ENCODE data around the gene ATP6V0A1. TPM values are rescaled to one million over a fixed set of nuclear protein-coding genes. Genes with fewer than 3 reads are reported as not detected.

The ATP6V0A1 gene
- total RNA-seq, 2 donors from 2014 or later, result 77.6 to 93.0 TPM

DNA sequence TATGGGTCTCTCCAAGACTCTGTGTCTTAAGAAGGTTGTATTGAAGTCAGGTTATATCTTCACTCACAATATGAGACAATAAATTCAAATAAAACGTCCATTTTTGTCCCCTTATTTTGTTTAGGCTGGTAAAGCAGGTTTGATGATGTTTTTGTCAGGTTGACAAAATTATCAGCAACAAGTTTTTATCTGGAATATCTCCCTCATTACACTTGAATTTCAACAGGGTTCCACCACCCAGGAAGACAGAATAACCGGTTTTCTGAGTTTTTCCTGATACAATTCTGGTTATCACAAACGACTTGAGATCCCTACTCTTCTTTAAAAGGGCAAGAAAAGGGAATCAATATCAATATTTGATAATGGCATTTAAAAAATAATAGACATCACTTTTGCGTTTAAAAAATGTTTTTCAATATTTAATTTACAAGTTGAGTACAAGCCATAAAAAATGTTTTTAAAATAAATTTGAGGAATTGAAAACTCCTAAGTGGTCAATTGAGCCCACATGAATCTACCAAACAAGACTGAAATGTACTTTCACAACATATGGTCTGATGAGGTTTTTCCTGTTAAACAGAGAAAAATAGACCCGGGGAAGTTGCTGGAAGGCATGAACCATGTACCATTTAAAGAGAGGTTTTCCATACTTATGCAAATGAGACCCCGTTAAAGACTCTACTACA, 1.4 kb upstream of the ATP6V0A1 start:
- peak overlapping the region; percentile 87 for H3K27ac ChIP-seq
- H3K4me1 ChIP-seq, result no peaks in the 10 kb centered on the region
- no peak overlapping the region for H3K4me3 ChIP-seq
- TF ChIP-seq, protein P1, sequence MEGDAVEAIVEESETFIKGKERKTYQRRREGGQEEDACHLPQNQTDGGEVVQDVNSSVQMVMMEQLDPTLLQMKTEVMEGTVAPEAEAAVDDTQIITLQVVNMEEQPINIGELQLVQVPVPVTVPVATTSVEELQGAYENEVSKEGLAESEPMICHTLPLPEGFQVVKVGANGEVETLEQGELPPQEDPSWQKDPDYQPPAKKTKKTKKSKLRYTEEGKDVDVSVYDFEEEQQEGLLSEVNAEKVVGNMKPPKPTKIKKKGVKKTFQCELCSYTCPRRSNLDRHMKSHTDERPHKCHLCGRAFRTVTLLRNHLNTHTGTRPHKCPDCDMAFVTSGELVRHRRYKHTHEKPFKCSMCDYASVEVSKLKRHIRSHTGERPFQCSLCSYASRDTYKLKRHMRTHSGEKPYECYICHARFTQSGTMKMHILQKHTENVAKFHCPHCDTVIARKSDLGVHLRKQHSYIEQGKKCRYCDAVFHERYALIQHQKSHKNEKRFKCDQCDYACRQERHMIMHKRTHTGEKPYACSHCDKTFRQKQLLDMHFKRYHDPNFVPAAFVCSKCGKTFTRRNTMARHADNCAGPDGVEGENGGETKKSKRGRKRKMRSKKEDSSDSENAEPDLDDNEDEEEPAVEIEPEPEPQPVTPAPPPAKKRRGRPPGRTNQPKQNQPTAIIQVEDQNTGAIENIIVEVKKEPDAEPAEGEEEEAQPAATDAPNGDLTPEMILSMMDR (IDR thresholded peaks at IDR 0.05), result no peak
- H3K36me3 ChIP-seq, result peaks cover 9% of the 10 kb centered on the region
- no peaks in the 10 kb centered on the region for H3K27me3 ChIP-seq
- no peak overlapping the region for H3K9ac ChIP-seq (ENCODE audit: low read depth in 2 of 2, low read length in 2 of 2)
- DNase-seq, result no peak
- no peaks in the 10 kb centered on the region for H3K9me3 ChIP-seq
- intact Hi-C loops (cut with DNase I), result no loop called here

DNA sequence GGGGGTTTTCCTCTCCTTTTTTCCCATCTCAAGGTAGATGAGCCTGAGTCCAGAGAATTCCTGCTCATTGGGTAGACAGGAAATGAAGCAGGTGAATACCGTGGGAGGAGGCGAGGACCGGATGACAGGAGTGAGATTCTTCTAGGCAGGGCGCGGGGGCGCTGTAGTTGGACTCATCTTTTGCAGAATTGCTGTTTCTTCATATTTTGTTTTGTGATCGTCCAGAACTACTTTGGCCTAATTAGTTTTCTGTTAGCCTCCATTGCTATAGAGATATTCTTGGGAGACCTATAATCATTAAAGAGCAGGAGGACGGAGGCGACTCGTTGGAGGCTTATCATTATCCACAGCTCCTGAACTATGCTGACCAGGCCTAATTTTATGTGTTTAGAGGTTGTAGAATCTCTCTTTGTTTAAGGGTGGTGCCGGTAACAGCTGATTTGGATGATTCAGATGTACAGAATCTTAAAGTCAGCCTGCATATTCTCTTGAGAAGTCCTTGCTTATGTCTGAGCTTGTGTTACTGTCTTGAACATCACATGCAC, 650 bp downstream of the ATP6V0A1 start:
- H3K9ac ChIP-seq (ENCODE audit: low read depth in 2 of 2, low read length in 2 of 2), result peak overlapping the region; percentile 95 to 97
- peaks cover 9% of the 10 kb centered on the region for H3K36me3 ChIP-seq
- H3K4me1 ChIP-seq, result peaks cover 9% of the 10 kb centered on the region
- DNase-seq, result peak; percentile 70
- H3K27me3 ChIP-seq, result no peaks in the 10 kb centered on the region
- intact Hi-C loops (cut with DNase I), result no loop called here
- H3K4me3 ChIP-seq, result peak overlapping the region; percentile 47
- TF ChIP-seq, protein P1 (IDR thresholded peaks at IDR 0.05), result no peak
- no peaks in the 10 kb centered on the region for H3K9me3 ChIP-seq
- peak overlapping the region; percentile 87 for H3K27ac ChIP-seq

DNA sequence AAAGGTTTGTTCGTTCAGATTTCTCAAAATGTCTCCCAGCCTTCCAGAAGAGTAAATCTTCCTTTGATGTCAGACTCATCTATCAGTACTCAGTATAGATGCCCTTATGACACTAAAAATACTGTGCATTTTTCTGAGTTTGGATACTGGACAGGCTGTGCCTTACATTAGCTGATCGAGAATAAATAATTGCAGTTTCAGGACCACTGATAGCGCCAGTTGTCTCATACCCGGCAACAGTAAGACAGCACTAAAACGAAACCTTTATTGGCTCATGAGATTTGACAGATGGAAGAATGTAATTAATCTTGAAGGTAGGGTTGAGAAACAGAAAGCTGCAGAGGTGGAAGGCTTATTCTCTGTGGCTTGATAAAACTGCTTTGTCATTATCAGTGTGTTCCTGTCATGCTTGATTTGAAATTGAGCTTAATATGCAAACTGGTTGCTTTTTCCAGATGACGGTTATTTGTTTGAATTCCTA, 1.2 kb downstream of the ATP6V0A1 start:
- Histone ChIP-seq H3K4me1 (peaks cover 10% of the 10 kb centered on the region), H3K27ac (peak overlapping the region; percentile 87), H3K9ac (ENCODE audit: low read depth in 2 of 2, low read length in 2 of 2) (peak overlapping the region; percentile 8 to 95), H3K4me3 (peak overlapping the region; percentile 47), H3K9me3 (no peaks in the 10 kb centered on the region), H3K27me3 (no peaks in the 10 kb centered on the region), H3K36me3 (peaks cover 9% of the 10 kb centered on the region)
- no peak for DNase-seq
- TF ChIP-seq, protein P1 (IDR thresholded peaks at IDR 0.05), result no peak
- intact Hi-C loops (cut with DNase I), result no loop called here

DNA sequence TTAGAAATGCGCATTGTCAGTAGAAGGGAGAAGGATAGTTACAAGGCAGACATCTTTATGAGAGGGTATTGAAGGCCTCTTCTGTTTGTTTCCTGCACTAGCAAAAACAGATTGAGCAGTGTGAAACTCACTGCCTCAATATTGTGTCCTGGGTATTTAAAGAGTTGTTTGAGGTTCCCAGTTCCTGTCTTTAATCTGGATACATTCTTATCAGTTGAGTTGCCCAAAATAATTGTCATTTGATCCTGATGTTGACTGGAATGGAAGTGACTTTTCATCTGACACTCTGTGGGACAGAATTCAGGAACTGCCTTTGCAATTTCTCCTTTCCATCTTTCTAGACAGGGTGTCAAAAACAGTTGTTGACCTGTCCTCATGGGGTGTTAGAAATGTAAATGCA, 1.7 kb downstream of the ATP6V0A1 start:
- peak overlapping the region; percentile 87 for H3K27ac ChIP-seq
- no peaks in the 10 kb centered on the region for H3K9me3 ChIP-seq
- H3K36me3 ChIP-seq, result peaks cover 9% of the 10 kb centered on the region
- no peaks in the 10 kb centered on the region for H3K27me3 ChIP-seq
- H3K4me3 ChIP-seq, result peak overlapping the region; percentile 47
- TF ChIP-seq, protein P1 (IDR thresholded peaks at IDR 0.05), result no peak
- intact Hi-C loops (cut with DNase I), result no loop called here
- peak overlapping the region in 1 of 2 donors; percentile 95 for H3K9ac ChIP-seq (ENCODE audit: low read depth in 2 of 2, low read length in 2 of 2)
- no peak for DNase-seq
- peaks cover 10% of the 10 kb centered on the region for H3K4me1 ChIP-seq

DNA sequence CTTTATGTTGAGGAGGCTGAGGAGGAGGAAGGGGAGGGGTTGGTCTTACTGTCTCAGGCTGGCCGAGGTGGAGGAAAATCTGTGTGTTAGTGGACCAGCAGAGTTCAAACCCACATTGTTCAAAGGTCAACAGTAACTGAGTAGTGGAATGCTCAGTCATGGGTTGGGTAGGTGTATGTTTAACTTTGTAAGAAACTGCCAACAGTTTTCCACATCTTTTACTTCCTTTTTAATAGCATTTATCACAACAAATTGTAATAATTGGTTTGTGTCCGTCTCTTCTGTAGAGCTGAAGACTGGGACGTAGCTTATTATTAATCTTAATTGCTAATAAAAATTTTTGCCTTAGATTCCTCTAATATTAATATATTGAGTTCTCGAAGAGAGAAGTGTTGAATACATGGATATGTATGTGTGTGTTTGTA, 5.3 kb downstream of the ATP6V0A1 start:
- Histone ChIP-seq H3K4me1 (peaks cover 10% of the 10 kb centered on the region), H3K4me3 (no peak overlapping the region), H3K36me3 (peaks cover 9% of the 10 kb centered on the region), H3K27me3 (no peaks in the 10 kb centered on the region), H3K9ac (ENCODE audit: low read depth in 2 of 2, low read length in 2 of 2) (no peak overlapping the region), H3K9me3 (no peaks in the 10 kb centered on the region), H3K27ac (peak overlapping the region; percentile 31)
- intact Hi-C loops (cut with DNase I), result no loop called here
- DNase-seq, result peak; percentile 60
- TF ChIP-seq, protein P1 (IDR thresholded peaks at IDR 0.05), result no peak

All from colonic mucosa (tissue), 4 donors.